Ishikawa (cell line): Measurements from ENCODE around the gene MAP2K1.

ENCODE experiments used
- EP300 ChIP-seq: IDR thresholded peaks from 2 replicates; pipeline ENCODE4 v1.6.1; 2012; ENCODE audit warnings: borderline replicate concordance
- TEAD4 ChIP-seq: IDR thresholded peaks from 2 replicates; pipeline ENCODE4 v1.6.1; 2012
- ZBTB7A ChIP-seq: IDR thresholded peaks from 2 replicates; pipeline ENCODE4 v1.6.1; 2012; ENCODE audit warnings: low read depth
- TF ChIP-seq, protein P1 (sequence below): IDR thresholded peaks from 2 replicates; pipeline ENCODE4 v1.6.1; 2012

GRCh38 chr15:66412220-66412619 is 25.5 kb downstream of the MAP2K1 start:
- TF ChIP-seq, protein P1, sequence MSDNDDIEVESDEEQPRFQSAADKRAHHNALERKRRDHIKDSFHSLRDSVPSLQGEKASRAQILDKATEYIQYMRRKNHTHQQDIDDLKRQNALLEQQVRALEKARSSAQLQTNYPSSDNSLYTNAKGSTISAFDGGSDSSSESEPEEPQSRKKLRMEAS: no peak
- no peak for TF ChIP-seq TEAD4
- TF ChIP-seq EP300: no peak
- TF ChIP-seq ZBTB7A: no peak
